Prostate gland (tissue), 2 donors: ENCODE results near the gene C1QTNF1.

Experiments used
- POLR2AphosphoS5 ChIP-seq: sonication (generic); formaldehyde crosslinking; IDR thresholded peaks from one replicate; pipeline ENCODE4 v1.6.1; 2017; ENCODE audit warnings: antibody characterized with exemption
- TF ChIP-seq, protein P1 (sequence below), 4 experiments: fragments of 200-600 bp in 2 of 4; fragments of 450-650 bp in 2 of 4; sonication (generic) in 2 of 4; IDR thresholded peaks; 1 replicate in 3 of 4; 2 replicates in 1 of 4; pipeline ENCODE4 v1.5.1; 2016 to 2019; ENCODE audit warnings: antibody characterized with exemption in 4 of 4, mild to moderate bottlenecking in 2 of 4, moderate library complexity in 2 of 4

DNA sequence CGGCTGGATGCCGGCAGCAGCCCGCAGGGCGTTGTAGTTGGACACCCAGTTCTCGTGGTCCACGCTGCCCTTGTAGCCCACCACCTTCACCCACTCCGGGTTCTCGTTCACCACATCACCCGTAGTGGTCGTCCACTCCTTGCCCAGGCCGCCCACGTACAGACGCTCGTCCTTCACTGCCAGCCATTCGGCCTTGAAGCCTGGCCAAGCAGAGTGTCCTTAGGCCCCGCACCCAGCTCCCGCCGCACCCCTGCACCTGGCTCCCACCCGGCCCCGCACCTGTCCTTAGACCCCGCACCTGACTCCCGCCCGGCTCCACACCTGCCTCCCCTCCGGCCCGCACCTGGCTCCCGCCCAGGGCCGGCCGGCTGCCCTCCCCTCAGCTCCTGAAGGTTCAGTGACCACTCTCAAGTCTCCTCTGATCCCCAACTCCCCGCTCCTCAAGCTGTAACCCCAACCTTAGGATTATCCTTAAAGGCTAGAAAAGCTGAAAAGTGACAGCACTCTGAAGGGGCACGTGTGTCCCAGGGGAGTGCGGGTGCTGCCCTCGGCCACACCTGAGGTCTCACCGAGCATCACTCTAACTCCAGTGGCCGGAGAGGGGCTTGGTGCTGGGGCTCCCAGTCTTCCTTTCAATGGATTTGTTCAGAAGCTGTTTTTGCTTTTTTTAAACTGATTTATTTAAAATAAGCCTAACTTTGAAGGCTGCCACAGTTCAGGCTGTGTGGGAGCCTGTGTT lies 28.8 kb upstream of the C1QTNF1 start:
- TF ChIP-seq, protein P1, sequence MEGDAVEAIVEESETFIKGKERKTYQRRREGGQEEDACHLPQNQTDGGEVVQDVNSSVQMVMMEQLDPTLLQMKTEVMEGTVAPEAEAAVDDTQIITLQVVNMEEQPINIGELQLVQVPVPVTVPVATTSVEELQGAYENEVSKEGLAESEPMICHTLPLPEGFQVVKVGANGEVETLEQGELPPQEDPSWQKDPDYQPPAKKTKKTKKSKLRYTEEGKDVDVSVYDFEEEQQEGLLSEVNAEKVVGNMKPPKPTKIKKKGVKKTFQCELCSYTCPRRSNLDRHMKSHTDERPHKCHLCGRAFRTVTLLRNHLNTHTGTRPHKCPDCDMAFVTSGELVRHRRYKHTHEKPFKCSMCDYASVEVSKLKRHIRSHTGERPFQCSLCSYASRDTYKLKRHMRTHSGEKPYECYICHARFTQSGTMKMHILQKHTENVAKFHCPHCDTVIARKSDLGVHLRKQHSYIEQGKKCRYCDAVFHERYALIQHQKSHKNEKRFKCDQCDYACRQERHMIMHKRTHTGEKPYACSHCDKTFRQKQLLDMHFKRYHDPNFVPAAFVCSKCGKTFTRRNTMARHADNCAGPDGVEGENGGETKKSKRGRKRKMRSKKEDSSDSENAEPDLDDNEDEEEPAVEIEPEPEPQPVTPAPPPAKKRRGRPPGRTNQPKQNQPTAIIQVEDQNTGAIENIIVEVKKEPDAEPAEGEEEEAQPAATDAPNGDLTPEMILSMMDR (IDR thresholded peaks at IDR 0.05) = no peak
- TF ChIP-seq POLR2AphosphoS5 = no peak
